Caki2 (cell line): Measurements from ENCODE around the gene KCNG4. TPM values are rescaled to one million over a fixed set of nuclear protein-coding genes. Genes with fewer than 3 reads are reported as not detected.

Experiments used
- DNase-seq: peaks from one replicate; pipeline ENCODE4 v3.0.0-alpha.2; 2015; ENCODE audit warnings: low read depth
- in situ Hi-C: cut with HindIII; loops from 2 replicates; pipeline ENCODE4 v1.10.0; 2016; ENCODE audit warnings: low sequenced_read_pairs, low pct_unique_long_range_greater_than_20kb, mixed read lengths
- total RNA-seq: library from RNA; depleted of rRNA; stranded (reverse); fragments of >200 nt; shearing (Covaris generic); gene quantifications from 2 replicates; pipeline ENCODE4 v1.2.3, GENCODE V29; 2014; ENCODE audit warnings: low replicate concordance; rRNA removed

Gene KCNG4
- total RNA-seq, 1 experiment from 2014 or later = not detected

GRCh38 chr16:84180519-84181140, 59.2 kb downstream of the KCNG4 start:
- in situ Hi-C loops = no loop called here
- DNase-seq = no peak

GRCh38 chr16:84179612-84180320, 60.0 kb downstream of the KCNG4 start:
- no peak for DNase-seq
- in situ Hi-C loops = no loop called here

GRCh38 chr16:84178892-84179611, 60.8 kb downstream of the KCNG4 start:
- no peak for DNase-seq
- in situ Hi-C loops = no loop called here

- in situ Hi-C loops = no loop called here
- DNase-seq = no peak
Observed at GRCh38 chr16:84178146-84178765, 61.6 kb downstream of the KCNG4 start.

GRCh38 chr16:84177741-84178073, 62.1 kb downstream of the KCNG4 start:
- peak; percentile 66 for DNase-seq
- in situ Hi-C loops = no loop called here

- no peak for DNase-seq
- in situ Hi-C loops = no loop called here
Observed at GRCh38 chr16:84176192-84177053, 63.4 kb downstream of the KCNG4 start.

GRCh38 chr16:84175350-84176081, 64.3 kb downstream of the KCNG4 start:
- peak; percentile 49 for DNase-seq
- in situ Hi-C loops = no loop called here

- DNase-seq = no peak
- in situ Hi-C loops = no loop called here
Observed at GRCh38 chr16:84174396-84174795, 65.4 kb downstream of the KCNG4 start.

GRCh38 chr16:84169765-84170310, 70.0 kb downstream of the KCNG4 start:
- DNase-seq = no peak
- in situ Hi-C loops = no loop called here

Other genes with a start within 250 kb of the KCNG4 start
- not detected in 2 replicates for gene SLC38A8, start 197.2 kb downstream of the KCNG4 start, total RNA-seq
- 103 and 106 TPM in 2 replicates for gene MBTPS1, start 123.1 kb downstream of the KCNG4 start, total RNA-seq
- gene HSDL1, start 94.8 kb downstream of the KCNG4 start, total RNA-seq = 18.2 and 31.8 TPM in 2 replicates
- gene DNAAF1, start 94.7 kb downstream of the KCNG4 start, total RNA-seq = 0.64 TPM in 1 of 2 replicates, not detected in the other
- gene TAF1C, start 53.0 kb downstream of the KCNG4 start, total RNA-seq = 17.6 and 19.2 TPM in 2 replicates
- gene ADAD2, start 48.9 kb downstream of the KCNG4 start, total RNA-seq = not detected in 2 replicates
- not detected in 2 replicates for gene WFDC1, start 54.9 kb upstream of the KCNG4 start, total RNA-seq
- gene ATP2C2, start 128.5 kb upstream of the KCNG4 start, total RNA-seq = not detected in 2 replicates